ENCODE measurements around the gene RNF220.

DNA sequence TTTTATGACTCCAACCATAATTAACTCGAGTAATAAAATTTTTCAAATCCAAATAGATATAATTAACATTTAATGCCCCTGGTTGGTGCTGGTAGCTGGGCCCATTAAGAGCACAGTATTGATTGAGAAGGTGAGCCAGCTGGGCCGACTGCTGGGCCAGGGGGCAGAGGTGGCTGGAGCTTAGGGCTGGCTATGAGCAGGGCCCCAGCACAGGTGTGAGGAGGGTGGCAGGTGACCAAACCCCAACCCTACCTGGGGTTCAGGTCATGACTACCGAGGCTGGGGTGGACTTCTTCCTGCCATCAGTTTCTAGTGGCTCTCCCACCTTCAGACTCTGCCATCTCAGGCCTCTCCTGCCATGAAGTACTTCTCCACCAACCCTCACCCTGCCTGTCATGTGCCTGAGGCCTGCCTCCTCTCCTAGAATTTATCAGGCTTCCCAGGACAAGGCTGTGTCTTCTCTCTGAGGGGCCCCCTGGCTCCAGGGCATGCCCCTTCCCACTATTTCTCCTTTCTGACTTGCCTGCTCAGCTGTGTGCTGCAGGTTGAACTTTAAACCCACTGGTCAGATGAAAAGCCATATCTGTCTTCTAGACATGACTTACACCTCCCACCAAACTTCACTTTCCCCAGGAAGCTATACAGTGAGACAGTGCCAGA lies 183.6 kb downstream of the RNF220 start:
- TF ChIP-seq, protein P1, sequence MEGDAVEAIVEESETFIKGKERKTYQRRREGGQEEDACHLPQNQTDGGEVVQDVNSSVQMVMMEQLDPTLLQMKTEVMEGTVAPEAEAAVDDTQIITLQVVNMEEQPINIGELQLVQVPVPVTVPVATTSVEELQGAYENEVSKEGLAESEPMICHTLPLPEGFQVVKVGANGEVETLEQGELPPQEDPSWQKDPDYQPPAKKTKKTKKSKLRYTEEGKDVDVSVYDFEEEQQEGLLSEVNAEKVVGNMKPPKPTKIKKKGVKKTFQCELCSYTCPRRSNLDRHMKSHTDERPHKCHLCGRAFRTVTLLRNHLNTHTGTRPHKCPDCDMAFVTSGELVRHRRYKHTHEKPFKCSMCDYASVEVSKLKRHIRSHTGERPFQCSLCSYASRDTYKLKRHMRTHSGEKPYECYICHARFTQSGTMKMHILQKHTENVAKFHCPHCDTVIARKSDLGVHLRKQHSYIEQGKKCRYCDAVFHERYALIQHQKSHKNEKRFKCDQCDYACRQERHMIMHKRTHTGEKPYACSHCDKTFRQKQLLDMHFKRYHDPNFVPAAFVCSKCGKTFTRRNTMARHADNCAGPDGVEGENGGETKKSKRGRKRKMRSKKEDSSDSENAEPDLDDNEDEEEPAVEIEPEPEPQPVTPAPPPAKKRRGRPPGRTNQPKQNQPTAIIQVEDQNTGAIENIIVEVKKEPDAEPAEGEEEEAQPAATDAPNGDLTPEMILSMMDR (IDR thresholded peaks at IDR 0.05) = no peak
- no peak for TF ChIP-seq POLR2A (IDR thresholded peaks at IDR 0.05)
